Skeletal muscle tissue (tissue), 4 donors: ENCODE data around the gene LHX2. TPM values are rescaled to one million over a fixed set of nuclear protein-coding genes. Genes with fewer than 3 reads are reported as not detected.

Source experiments
- H3K27ac ChIP-seq: one replicate; pipeline ENCODE4 v1.7.0; 2013; ENCODE audit warnings: mild to moderate bottlenecking, low read depth, low read length, inconsistent platforms
- H3K27me3 ChIP-seq, 3 donors: one replicate each; pipeline ENCODE4 v1.7.0; 2013; ENCODE audit warnings: low read length in 3 of 3; ENCODE audit not compliant: control insufficient read depth in 3 of 3, insufficient read depth in 3 of 3
- H3K36me3 ChIP-seq, 3 donors: one replicate each; pipeline ENCODE4 v1.7.0; 2013; ENCODE audit warnings: low read length in 3 of 3; ENCODE audit not compliant: control insufficient read depth in 3 of 3, insufficient read depth in 3 of 3
- H3K4me1 ChIP-seq, 3 donors: one replicate each; pipeline ENCODE4 v1.7.0; 2013; ENCODE audit warnings: low read length in 3 of 3, mild to moderate bottlenecking in 3 of 3; ENCODE audit not compliant: control insufficient read depth in 3 of 3, insufficient read depth in 3 of 3
- H3K4me3 ChIP-seq, 3 donors: one replicate each; pipeline ENCODE4 v1.7.0; 2013; ENCODE audit warnings: low read length in 3 of 3
- H3K9ac ChIP-seq, 3 donors: one replicate each; pipeline ENCODE4 v1.7.0; 2013; ENCODE audit warnings: low read length in 3 of 3, mild to moderate bottlenecking in 3 of 3, moderate library complexity in 2 of 3, low read depth in 1 of 3
- H3K9me3 ChIP-seq, 3 donors: one replicate each; pipeline ENCODE4 v1.7.0; 2013; ENCODE audit warnings: low read length in 3 of 3; ENCODE audit not compliant: control insufficient read depth in 3 of 3
- total RNA-seq: library from RNA; depleted of rRNA; stranded (reverse); fragments of >200 nt; gene quantifications from one replicate; pipeline ENCODE4 v1.2.3, GENCODE V29; 2014
- donor health status: Osteomylitis.

Gene LHX2
- total RNA-seq, 1 donor from 2014 or later, result under 0.01 TPM

DNA sequence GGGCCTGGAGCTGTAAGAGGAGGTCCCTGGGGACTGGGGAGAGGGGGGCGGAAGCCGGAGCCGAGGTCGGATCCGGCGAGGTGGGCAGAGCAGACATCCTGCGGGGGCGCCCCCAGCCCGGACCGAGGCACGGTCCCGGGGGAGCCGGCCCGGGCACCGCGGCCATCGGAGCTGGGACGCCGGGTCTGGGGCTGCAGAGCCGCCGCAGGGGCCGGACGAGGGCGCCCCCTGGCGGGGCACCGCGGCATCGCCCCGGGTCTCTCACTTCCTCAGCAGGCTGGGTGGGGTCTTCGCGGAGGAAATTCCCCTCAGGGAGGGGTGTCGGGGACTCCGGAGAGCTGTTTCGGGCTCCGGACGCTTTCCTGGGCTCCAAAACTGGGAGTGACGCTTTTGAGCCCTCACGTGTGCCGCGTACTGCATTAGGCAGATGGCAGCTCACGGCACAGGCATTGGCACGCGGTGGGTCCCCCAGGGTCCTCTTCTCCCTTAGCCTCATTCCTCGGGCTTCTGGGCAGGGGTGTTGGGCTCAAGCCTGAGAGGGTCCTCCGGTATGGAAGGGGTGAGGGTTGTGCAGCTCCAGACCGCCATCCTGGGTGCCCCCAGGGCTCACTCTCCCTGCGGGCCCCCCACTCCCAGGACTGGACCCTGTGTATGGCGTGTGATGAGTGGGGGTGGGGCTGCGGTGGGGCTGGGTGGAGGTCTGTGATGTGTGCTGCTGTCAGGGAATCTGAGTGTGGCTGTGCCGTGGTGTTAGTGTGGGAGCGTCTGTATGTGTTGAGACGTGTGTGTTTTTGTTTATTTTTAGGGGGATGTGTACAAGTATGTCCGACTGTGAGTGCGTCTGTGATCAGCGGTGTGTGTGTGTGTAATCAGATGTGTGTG lies 29.6 kb downstream of the LHX2 start:
- H3K9ac ChIP-seq, result peak overlapping the region in 2 of 3 donors; percentile 50 to 71
- H3K27me3 ChIP-seq, result peaks cover 22 to 49% (median 40%) of the 10 kb centered on the region in 3 donors
- H3K9me3 ChIP-seq, result no peaks in the 10 kb centered on the region
- no peaks in the 10 kb centered on the region for H3K36me3 ChIP-seq
- H3K4me3 ChIP-seq, result peak overlapping the region; percentile 57 to 69 (median 61)
- H3K4me1 ChIP-seq, result peaks cover 7 to 13% (median 9%) of the 10 kb centered on the region in 3 donors
- H3K27ac ChIP-seq, result no peak overlapping the region

- H3K9ac ChIP-seq, result no peak overlapping the region
- H3K4me3 ChIP-seq, result no peak overlapping the region
- H3K27me3 ChIP-seq, result peaks cover 22 to 44% (median 40%) of the 10 kb centered on the region in 3 donors
- no peaks in the 10 kb centered on the region for H3K9me3 ChIP-seq
- peaks cover 7 to 13% (median 9%) of the 10 kb centered on the region in 3 donors for H3K4me1 ChIP-seq
- no peaks in the 10 kb centered on the region for H3K36me3 ChIP-seq
- no peak overlapping the region for H3K27ac ChIP-seq
These were observed 30.2 kb downstream of the LHX2 start for GRCh38 chr9:124041817-124042116.

GRCh38 chr9:124042201-124042721 lies 30.7 kb downstream of the LHX2 start:
- Histone ChIP-seq H3K27me3 (peaks cover 22 to 40% (median 37%) of the 10 kb centered on the region in 3 donors), H3K36me3 (no peaks in the 10 kb centered on the region), H3K9ac (no peak overlapping the region), H3K4me1 (peaks cover 7 to 13% (median 9%) of the 10 kb centered on the region in 3 donors), H3K27ac (no peak overlapping the region), H3K4me3 (no peak overlapping the region), H3K9me3 (no peaks in the 10 kb centered on the region)

GRCh38 chr9:124044448-124044847 lies 32.9 kb downstream of the LHX2 start:
- no peak overlapping the region for H3K27ac ChIP-seq
- no peak overlapping the region for H3K9ac ChIP-seq
- no peaks in the 10 kb centered on the region for H3K9me3 ChIP-seq
- no peaks in the 10 kb centered on the region for H3K36me3 ChIP-seq
- peaks cover 7 to 13% (median 9%) of the 10 kb centered on the region in 3 donors for H3K4me1 ChIP-seq
- peaks cover 16 to 27% (median 24%) of the 10 kb centered on the region in 3 donors for H3K27me3 ChIP-seq
- H3K4me3 ChIP-seq, result no peak overlapping the region

GRCh38 chr9:124045076-124045829 lies 33.7 kb downstream of the LHX2 start:
- Histone ChIP-seq H3K4me3 (peak overlapping the region in 2 of 3 donors; percentile 58 to 65), H3K9ac (peak overlapping the region in 1 of 3 donors; percentile 75), H3K27me3 (peaks cover 16 to 22% (median 19%) of the 10 kb centered on the region in 3 donors), H3K4me1 (peaks cover 7 to 13% (median 9%) of the 10 kb centered on the region in 3 donors), H3K36me3 (no peaks in the 10 kb centered on the region), H3K9me3 (no peaks in the 10 kb centered on the region), H3K27ac (no peak overlapping the region)

- Histone ChIP-seq H3K27me3 (peaks cover 13 to 22% (median 19%) of the 10 kb centered on the region in 3 donors), H3K27ac (no peak overlapping the region), H3K9ac (peak overlapping the region in 1 of 3 donors; percentile 75)
These were observed 34.2 kb downstream of the LHX2 start for GRCh38 chr9:124045830-124046177.

DNA sequence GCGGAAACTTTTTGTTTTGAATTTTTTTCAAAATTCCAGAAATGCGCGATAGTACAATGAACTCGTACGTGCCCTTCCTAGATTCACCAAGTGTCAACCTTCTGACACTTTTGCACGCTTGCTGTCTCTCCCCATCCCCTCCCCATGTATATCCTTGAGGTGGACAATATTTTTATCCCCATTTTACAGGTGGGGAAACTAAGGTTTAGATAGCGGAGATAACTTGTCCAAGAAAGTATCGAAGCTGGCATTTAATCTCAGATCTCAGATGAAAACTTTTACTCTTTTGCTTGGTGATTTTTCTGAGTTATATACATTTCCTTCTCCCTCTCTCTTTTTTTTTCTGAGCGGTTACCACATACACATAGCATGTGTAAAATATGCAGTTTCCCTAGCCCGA lies 34.6 kb downstream of the LHX2 start:
- H3K4me3 ChIP-seq, result no peak overlapping the region
- H3K9me3 ChIP-seq, result no peaks in the 10 kb centered on the region
- peaks cover 5 to 11% (median 7%) of the 10 kb centered on the region in 3 donors for H3K4me1 ChIP-seq
- no peak overlapping the region for H3K9ac ChIP-seq
- no peaks in the 10 kb centered on the region for H3K36me3 ChIP-seq
- no peak overlapping the region for H3K27ac ChIP-seq
- peaks cover 11 to 21% (median 18%) of the 10 kb centered on the region in 3 donors for H3K27me3 ChIP-seq

More at GRCh38 chr9:124045830-124046177, 34.2 kb downstream of the LHX2 start:
- Histone ChIP-seq H3K4me3 (peak overlapping the region in 1 of 3 donors; percentile 58), H3K9me3 (no peaks in the 10 kb centered on the region), H3K36me3 (no peaks in the 10 kb centered on the region), H3K4me1 (peaks cover 7 to 13% (median 9%) of the 10 kb centered on the region in 3 donors)

GRCh38 chr9:124047251-124047672 lies 35.7 kb downstream of the LHX2 start:
- H3K27ac ChIP-seq, result no peak overlapping the region
- H3K27me3 ChIP-seq, result peaks cover 2 to 12% (median 9%) of the 10 kb centered on the region in 3 donors
- H3K9me3 ChIP-seq, result no peaks in the 10 kb centered on the region

DNA sequence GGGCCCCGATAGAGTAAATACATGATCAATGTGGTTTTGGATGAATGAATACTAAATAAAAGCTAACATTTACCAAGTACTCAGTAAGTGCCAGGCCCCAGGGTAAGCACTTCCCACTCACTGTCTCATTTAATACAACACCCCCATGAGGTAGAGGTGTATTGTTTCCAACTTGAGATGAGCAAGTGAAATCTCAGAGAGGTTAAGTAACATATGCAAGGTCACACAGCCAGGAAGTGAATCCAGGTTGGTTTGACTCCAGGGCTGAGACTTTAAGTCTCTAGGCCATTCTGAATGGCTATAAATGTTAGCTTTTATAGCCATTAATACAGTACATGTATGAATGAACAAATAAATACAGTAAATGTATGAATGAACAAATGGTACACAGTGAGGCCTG lies 39.4 kb downstream of the LHX2 start:
- Histone ChIP-seq H3K9me3 (peaks cover 0 to 8% (median 0%) of the 10 kb centered on the region in 3 donors), H3K36me3 (no peaks in the 10 kb centered on the region), H3K9ac (no peak overlapping the region), H3K4me3 (no peak overlapping the region), H3K27ac (no peak overlapping the region), H3K27me3 (no peaks in the 10 kb centered on the region), H3K4me1 (no peaks in the 10 kb centered on the region)

More at GRCh38 chr9:124047251-124047672, 35.7 kb downstream of the LHX2 start:
- no peak overlapping the region for H3K9ac ChIP-seq
- peaks cover 0 to 2% (median under 1%) of the 10 kb centered on the region in 3 donors for H3K4me1 ChIP-seq
- no peaks in the 10 kb centered on the region for H3K36me3 ChIP-seq
- H3K4me3 ChIP-seq, result no peak overlapping the region
